SK-N-SH treated with all-trans-retinoic acid at 6 μM for 48 hours (cell line): ENCODE results near the gene SH3PXD2A.

Source experiments
- ATAC-seq: fragments of 200-7000 bp; cut with Tn5 transposase; 3 replicates; pipeline ENCODE4 v1.9.1; 2020; ENCODE audit warnings: mild to moderate bottlenecking, moderate library complexity
- ARNTL ChIP-seq: fragments of 450-650 bp; formaldehyde crosslinking; IDR thresholded peaks from 2 replicates; pipeline ENCODE4 v1.5.0; 2020; ENCODE audit warnings: low read depth, mild to moderate bottlenecking, moderate library complexity, borderline replicate concordance
- BACH2 ChIP-seq: fragments of 250-450 bp; sonication (Bioruptor Pico); IDR thresholded peaks from 2 replicates; pipeline ENCODE4 v1.9.0; 2021; ENCODE audit warnings: mild to moderate bottlenecking, borderline replicate concordance
- CSDC2 ChIP-seq: fragments of 250-450 bp; sonication (Bioruptor Pico); IDR thresholded peaks from 2 replicates; pipeline ENCODE4 v1.5.0; 2020; ENCODE audit warnings: mild to moderate bottlenecking, moderate library complexity
- ESRRG ChIP-seq: fragments of 250-450 bp; sonication (Bioruptor Pico); IDR thresholded peaks from 2 replicates; pipeline ENCODE4 v1.6.1; 2021; ENCODE audit warnings: mild to moderate bottlenecking
- GLIS3 ChIP-seq: fragments of 250-450 bp; sonication (Bioruptor Pico); IDR thresholded peaks from 2 replicates; pipeline ENCODE4 v1.5.0; 2020; ENCODE audit warnings: mild to moderate bottlenecking, moderate library complexity
- ISL1 ChIP-seq: fragments of 250-450 bp; sonication (Bioruptor Pico); IDR thresholded peaks from 2 replicates; pipeline ENCODE4 v2.1.2; 2022; ENCODE audit warnings: mild to moderate bottlenecking, moderate library complexity
- OSR1 ChIP-seq: fragments of 250-450 bp; sonication (Bioruptor Pico); IDR thresholded peaks from 2 replicates; pipeline ENCODE4 v1.8.0; 2022; ENCODE audit warnings: moderate library complexity, mild to moderate bottlenecking, inconsistent platforms
- PPARA ChIP-seq: fragments of 250-450 bp; sonication (Bioruptor Pico); IDR thresholded peaks from 2 replicates; pipeline ENCODE4 v1.5.0; 2020; ENCODE audit warnings: mild to moderate bottlenecking, borderline replicate concordance
- RARB ChIP-seq: fragments of 250-450 bp; sonication (Bioruptor Pico); IDR thresholded peaks from 2 replicates; pipeline ENCODE4 v1.8.0; 2021; ENCODE audit warnings: mild to moderate bottlenecking, moderate library complexity
- TCF4 ChIP-seq: fragments of 250-450 bp; sonication (Bioruptor Pico); IDR thresholded peaks from 2 replicates; pipeline ENCODE4 v1.8.0; 2021; ENCODE audit warnings: mild to moderate bottlenecking, moderate library complexity, borderline replicate concordance
- TOX ChIP-seq: fragments of 250-450 bp; sonication (Bioruptor Pico); IDR thresholded peaks from 2 replicates; pipeline ENCODE4 v1.8.0; 2021; ENCODE audit warnings: mild to moderate bottlenecking, moderate library complexity, borderline replicate concordance
- ZC3H10 ChIP-seq: fragments of 250-450 bp; sonication (Bioruptor Pico); IDR thresholded peaks from 2 replicates; pipeline ENCODE4 v1.5.1; 2021; ENCODE audit warnings: mild to moderate bottlenecking, moderate library complexity
- ZFP3 ChIP-seq: fragments of 250-450 bp; sonication (Bioruptor Pico); IDR thresholded peaks from 2 replicates; pipeline ENCODE4 v1.5.0; 2020; ENCODE audit warnings: mild to moderate bottlenecking, moderate library complexity
- ZFP30 ChIP-seq: fragments of 450-650 bp; formaldehyde crosslinking; IDR thresholded peaks from 2 replicates; pipeline ENCODE4 v1.5.0; 2022; ENCODE audit warnings: mild to moderate bottlenecking, moderate library complexity
- ZNF565 ChIP-seq: fragments of 450-650 bp; formaldehyde crosslinking; conservative IDR thresholded peaks from 2 replicates; pipeline ENCODE4 v1.5.0; 2020; ENCODE audit warnings: low read depth, mild to moderate bottlenecking, moderate library complexity
- ZNF70 ChIP-seq: fragments of 450-650 bp; formaldehyde crosslinking; IDR thresholded peaks from 2 replicates; pipeline ENCODE4 v1.5.0; 2020; ENCODE audit warnings: mild to moderate bottlenecking, moderate library complexity
- ZNF8 ChIP-seq: fragments of 450-650 bp; formaldehyde crosslinking; IDR thresholded peaks from 2 replicates; pipeline ENCODE4 v1.5.0; 2020; ENCODE audit warnings: mild to moderate bottlenecking, moderate library complexity
- TF ChIP-seq, protein P1 (sequence below): fragments of 250-450 bp; sonication (Bioruptor Pico); IDR thresholded peaks from 2 replicates; pipeline ENCODE4 v1.5.1; 2020; ENCODE audit warnings: low read depth, mild to moderate bottlenecking, moderate library complexity
- TF ChIP-seq, protein P2 (sequence below): fragments of 250-450 bp; sonication (Bioruptor Pico); IDR thresholded peaks from 2 replicates; pipeline ENCODE4 v1.8.0; 2021; ENCODE audit warnings: low read depth, mild to moderate bottlenecking, moderate library complexity, borderline replicate concordance
- TF ChIP-seq, protein P3 (sequence below): fragments of 250-450 bp; sonication (Bioruptor Pico); IDR thresholded peaks from 2 replicates; pipeline ENCODE4 v1.5.0; 2020; ENCODE audit warnings: mild to moderate bottlenecking, moderate library complexity
- TF ChIP-seq, protein P4 (sequence below): fragments of 250-450 bp; sonication (Bioruptor Pico); IDR thresholded peaks from 2 replicates; pipeline ENCODE4 v1.8.0; 2020; ENCODE audit warnings: mild to moderate bottlenecking, moderate library complexity, borderline replicate concordance
- TF ChIP-seq, protein P5 (sequence below): fragments of 250-450 bp; sonication (Bioruptor Pico); IDR thresholded peaks from 2 replicates; pipeline ENCODE4 v1.5.1; 2021; ENCODE audit warnings: mild to moderate bottlenecking, moderate library complexity

Gene SH3PXD2A

DNA sequence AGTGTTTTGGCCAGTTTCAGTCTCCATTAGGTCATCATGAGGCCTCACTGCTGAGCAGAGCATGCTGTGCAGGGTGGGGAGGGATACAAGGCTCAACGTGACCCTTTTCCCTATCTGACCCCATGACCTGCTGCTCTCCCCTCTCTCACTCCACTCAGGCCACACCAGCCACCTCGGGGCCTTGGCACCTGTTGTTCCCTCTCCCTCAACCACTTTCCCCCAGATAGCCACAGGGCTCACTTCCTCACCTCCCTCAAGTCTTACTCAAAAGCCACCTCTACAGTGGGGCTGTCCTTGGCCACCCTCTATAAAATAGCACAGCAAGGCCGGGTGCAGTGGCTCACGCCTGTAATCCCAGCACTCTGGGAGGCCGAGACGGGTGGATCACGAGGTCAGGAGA is 13.9 kb downstream of the SH3PXD2A start:
- TF ChIP-seq ZC3H10 (CRISPR knock-in tag), result no peak
- TF ChIP-seq TCF4 (CRISPR knock-in tag), result no peak
- TF ChIP-seq, protein P1, sequence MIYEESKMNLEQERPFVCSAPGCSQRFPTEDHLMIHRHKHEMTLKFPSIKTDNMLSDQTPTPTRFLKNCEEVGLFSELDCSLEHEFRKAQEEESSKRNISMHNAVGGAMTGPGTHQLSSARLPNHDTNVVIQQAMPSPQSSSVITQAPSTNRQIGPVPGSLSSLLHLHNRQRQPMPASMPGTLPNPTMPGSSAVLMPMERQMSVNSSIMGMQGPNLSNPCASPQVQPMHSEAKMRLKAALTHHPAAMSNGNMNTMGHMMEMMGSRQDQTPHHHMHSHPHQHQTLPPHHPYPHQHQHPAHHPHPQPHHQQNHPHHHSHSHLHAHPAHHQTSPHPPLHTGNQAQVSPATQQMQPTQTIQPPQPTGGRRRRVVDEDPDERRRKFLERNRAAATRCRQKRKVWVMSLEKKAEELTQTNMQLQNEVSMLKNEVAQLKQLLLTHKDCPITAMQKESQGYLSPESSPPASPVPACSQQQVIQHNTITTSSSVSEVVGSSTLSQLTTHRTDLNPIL (CRISPR knock-in tag), result no peak
- TF ChIP-seq, protein P2, sequence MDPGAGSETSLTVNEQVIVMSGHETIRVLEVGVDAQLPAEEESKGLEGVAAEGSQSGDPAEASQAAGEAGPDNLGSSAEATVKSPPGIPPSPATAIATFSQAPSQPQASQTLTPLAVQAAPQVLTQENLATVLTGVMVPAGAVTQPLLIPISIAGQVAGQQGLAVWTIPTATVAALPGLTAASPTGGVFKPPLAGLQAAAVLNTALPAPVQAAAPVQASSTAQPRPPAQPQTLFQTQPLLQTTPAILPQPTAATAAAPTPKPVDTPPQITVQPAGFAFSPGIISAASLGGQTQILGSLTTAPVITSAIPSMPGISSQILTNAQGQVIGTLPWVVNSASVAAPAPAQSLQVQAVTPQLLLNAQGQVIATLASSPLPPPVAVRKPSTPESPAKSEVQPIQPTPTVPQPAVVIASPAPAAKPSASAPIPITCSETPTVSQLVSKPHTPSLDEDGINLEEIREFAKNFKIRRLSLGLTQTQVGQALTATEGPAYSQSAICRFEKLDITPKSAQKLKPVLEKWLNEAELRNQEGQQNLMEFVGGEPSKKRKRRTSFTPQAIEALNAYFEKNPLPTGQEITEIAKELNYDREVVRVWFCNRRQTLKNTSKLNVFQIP, result no peak
- no peak for TF ChIP-seq RARB (CRISPR knock-in tag)
- TF ChIP-seq, protein P3, sequence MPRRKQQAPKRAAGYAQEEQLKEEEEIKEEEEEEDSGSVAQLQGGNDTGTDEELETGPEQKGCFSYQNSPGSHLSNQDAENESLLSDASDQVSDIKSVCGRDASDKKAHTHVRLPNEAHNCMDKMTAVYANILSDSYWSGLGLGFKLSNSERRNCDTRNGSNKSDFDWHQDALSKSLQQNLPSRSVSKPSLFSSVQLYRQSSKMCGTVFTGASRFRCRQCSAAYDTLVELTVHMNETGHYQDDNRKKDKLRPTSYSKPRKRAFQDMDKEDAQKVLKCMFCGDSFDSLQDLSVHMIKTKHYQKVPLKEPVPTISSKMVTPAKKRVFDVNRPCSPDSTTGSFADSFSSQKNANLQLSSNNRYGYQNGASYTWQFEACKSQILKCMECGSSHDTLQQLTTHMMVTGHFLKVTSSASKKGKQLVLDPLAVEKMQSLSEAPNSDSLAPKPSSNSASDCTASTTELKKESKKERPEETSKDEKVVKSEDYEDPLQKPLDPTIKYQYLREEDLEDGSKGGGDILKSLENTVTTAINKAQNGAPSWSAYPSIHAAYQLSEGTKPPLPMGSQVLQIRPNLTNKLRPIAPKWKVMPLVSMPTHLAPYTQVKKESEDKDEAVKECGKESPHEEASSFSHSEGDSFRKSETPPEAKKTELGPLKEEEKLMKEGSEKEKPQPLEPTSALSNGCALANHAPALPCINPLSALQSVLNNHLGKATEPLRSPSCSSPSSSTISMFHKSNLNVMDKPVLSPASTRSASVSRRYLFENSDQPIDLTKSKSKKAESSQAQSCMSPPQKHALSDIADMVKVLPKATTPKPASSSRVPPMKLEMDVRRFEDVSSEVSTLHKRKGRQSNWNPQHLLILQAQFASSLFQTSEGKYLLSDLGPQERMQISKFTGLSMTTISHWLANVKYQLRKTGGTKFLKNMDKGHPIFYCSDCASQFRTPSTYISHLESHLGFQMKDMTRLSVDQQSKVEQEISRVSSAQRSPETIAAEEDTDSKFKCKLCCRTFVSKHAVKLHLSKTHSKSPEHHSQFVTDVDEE, result no peak
- TF ChIP-seq ARNTL (CRISPR knock-in tag), result no peak
- no peak for TF ChIP-seq PPARA (CRISPR knock-in tag)
- TF ChIP-seq ZFP3 (CRISPR knock-in tag), result no peak
- no peak for TF ChIP-seq CSDC2
- no peak for TF ChIP-seq ZNF70 (CRISPR knock-in tag)
- TF ChIP-seq ZNF565 (CRISPR knock-in tag), result no peak
- no peak for TF ChIP-seq GLIS3 (CRISPR knock-in tag)
- TF ChIP-seq ESRRG (CRISPR knock-in tag), result no peak
- no peak for TF ChIP-seq ZFP30 (CRISPR knock-in tag)
- no peak for TF ChIP-seq OSR1
- TF ChIP-seq, protein P4, sequence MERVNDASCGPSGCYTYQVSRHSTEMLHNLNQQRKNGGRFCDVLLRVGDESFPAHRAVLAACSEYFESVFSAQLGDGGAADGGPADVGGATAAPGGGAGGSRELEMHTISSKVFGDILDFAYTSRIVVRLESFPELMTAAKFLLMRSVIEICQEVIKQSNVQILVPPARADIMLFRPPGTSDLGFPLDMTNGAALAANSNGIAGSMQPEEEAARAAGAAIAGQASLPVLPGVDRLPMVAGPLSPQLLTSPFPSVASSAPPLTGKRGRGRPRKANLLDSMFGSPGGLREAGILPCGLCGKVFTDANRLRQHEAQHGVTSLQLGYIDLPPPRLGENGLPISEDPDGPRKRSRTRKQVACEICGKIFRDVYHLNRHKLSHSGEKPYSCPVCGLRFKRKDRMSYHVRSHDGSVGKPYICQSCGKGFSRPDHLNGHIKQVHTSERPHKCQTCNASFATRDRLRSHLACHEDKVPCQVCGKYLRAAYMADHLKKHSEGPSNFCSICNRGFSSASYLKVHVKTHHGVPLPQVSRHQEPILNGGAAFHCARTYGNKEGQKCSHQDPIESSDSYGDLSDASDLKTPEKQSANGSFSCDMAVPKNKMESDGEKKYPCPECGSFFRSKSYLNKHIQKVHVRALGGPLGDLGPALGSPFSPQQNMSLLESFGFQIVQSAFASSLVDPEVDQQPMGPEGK (CRISPR knock-in tag), result no peak

DNA sequence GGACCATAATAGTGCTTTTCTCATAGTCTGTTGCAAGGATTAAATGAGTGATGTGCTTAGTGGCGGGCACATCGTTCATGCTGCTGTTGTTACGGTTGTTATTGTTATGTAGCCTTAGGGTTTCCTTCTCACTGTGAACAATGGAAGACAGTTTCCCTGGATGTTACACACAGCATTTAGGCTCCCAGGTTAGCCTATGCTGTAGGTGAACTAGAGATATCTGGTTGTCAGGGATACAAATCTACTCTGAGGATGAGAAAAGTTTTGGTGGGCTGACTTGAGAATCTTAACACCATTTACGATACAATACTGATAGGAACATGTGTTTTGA is 14.7 kb downstream of the SH3PXD2A start:
- no peak for ATAC-seq
- TF ChIP-seq ZNF565 (CRISPR knock-in tag), result no peak
- TF ChIP-seq ESRRG (CRISPR knock-in tag), result no peak
- TF ChIP-seq TOX (CRISPR knock-in tag), result no peak
- no peak for TF ChIP-seq OSR1
- TF ChIP-seq ISL1, result no peak
- TF ChIP-seq, protein P1 (CRISPR knock-in tag), result no peak
- TF ChIP-seq BACH2 (CRISPR knock-in tag), result no peak
- TF ChIP-seq, protein P5, sequence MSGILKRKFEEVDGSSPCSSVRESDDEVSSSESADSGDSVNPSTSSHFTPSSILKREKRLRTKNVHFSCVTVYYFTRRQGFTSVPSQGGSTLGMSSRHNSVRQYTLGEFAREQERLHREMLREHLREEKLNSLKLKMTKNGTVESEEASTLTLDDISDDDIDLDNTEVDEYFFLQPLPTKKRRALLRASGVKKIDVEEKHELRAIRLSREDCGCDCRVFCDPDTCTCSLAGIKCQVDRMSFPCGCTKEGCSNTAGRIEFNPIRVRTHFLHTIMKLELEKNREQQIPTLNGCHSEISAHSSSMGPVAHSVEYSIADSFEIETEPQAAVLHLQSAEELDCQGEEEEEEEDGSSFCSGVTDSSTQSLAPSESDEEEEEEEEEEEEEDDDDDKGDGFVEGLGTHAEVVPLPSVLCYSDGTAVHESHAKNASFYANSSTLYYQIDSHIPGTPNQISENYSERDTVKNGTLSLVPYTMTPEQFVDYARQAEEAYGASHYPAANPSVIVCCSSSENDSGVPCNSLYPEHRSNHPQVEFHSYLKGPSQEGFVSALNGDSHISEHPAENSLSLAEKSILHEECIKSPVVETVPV (CRISPR knock-in tag), result no peak
- TF ChIP-seq ZNF8 (CRISPR knock-in tag), result no peak

More for the DNA sequence above, 13.9 kb downstream of the SH3PXD2A start:
- ATAC-seq, result no peak
